Neural progenitor cell (in vitro differentiated cells): Measurements from ENCODE around the gene SMAP2. TPM values are rescaled to one million over a fixed set of nuclear protein-coding genes. Genes with fewer than 3 reads are reported as not detected.

Experiments used
- DNase-seq: peaks from one replicate; pipeline ENCODE4 v3.0.0-alpha.2; 2016; ENCODE audit warnings: low spot score
- H2AFZ ChIP-seq: fragments of 200-600 bp; sonication (generic); replicated peaks from 2 replicates; pipeline ENCODE4 v1.6.1; 2016; ENCODE audit warnings: antibody characterized with exemption
- H3F3A ChIP-seq: fragments of 200-600 bp; sonication (generic); 2 replicates; pipeline ENCODE4 v1.6.1; 2016; ENCODE audit warnings: antibody characterized with exemption, low read depth
- H3K27ac ChIP-seq: fragments of 200-600 bp; sonication (generic); 2 replicates; pipeline ENCODE4 v1.5.1; 2016; ENCODE audit warnings: mild to moderate bottlenecking
- H3K27me3 ChIP-seq: fragments of 200-600 bp; sonication (generic); 2 replicates; pipeline ENCODE4 v1.6.1; 2016; ENCODE audit warnings: mild to moderate bottlenecking, moderate library complexity
- H3K36me3 ChIP-seq: fragments of 200-600 bp; sonication (generic); 2 replicates; pipeline ENCODE4 v1.5.1; 2016
- H3K4me1 ChIP-seq: fragments of 200-600 bp; sonication (generic); 2 replicates; pipeline ENCODE4 v1.6.1; 2016; ENCODE audit warnings: mixed run types
- H3K4me2 ChIP-seq: fragments of 200-600 bp; sonication (generic); 2 replicates; pipeline ENCODE4 v1.6.1; 2016
- H3K4me3 ChIP-seq: fragments of 200-600 bp; sonication (generic); 2 replicates; pipeline ENCODE4 v1.5.1; 2016
- H3K79me2 ChIP-seq: fragments of 200-600 bp; sonication (generic); 2 replicates; pipeline ENCODE4 v1.6.1; 2016; ENCODE audit warnings: low read depth
- H3K9ac ChIP-seq: fragments of 200-600 bp; sonication (generic); 2 replicates; pipeline ENCODE4 v1.6.1; 2016
- H3K9me3 ChIP-seq: fragments of 200-600 bp; sonication (generic); 2 replicates; pipeline ENCODE4 v1.5.1; 2016; ENCODE audit warnings: low read depth
- H4K20me1 ChIP-seq: fragments of 200-600 bp; sonication (generic); 2 replicates; pipeline ENCODE4 v1.6.1; 2016; ENCODE audit warnings: low read depth
- H3K27ac Mint-ChIP-seq: 3 replicates; pipeline ENCODE4 v1.8.0; 2021; ENCODE audit warnings: mixed read lengths
- H3K27me3 Mint-ChIP-seq: 2 replicates; pipeline ENCODE4 v1.8.0; 2022; ENCODE audit warnings: low read depth, mild to moderate bottlenecking, inconsistent platforms, moderate library complexity, mixed read lengths; ENCODE audit not compliant: insufficient read depth
- H3K36me3 Mint-ChIP-seq: 3 replicates; pipeline ENCODE4 v1.8.0; 2021; ENCODE audit warnings: mixed read lengths
- H3K4me1 Mint-ChIP-seq: 3 replicates; pipeline ENCODE4 v1.8.0; 2021; ENCODE audit warnings: mixed read lengths
- H3K4me3 Mint-ChIP-seq: 3 replicates; pipeline ENCODE4 v1.8.0; 2021; ENCODE audit warnings: mild to moderate bottlenecking, moderate library complexity, mixed read lengths
- H3K9me3 Mint-ChIP-seq: 3 replicates; pipeline ENCODE4 v1.8.0; 2020; ENCODE audit warnings: mixed read lengths
- CTCF ChIP-seq: fragments of 200-600 bp; sonication (generic); IDR thresholded peaks from 2 replicates; pipeline ENCODE4 v1.5.1; 2017; ENCODE audit warnings: antibody characterized with exemption, mild to moderate bottlenecking
- EZH2 ChIP-seq: fragments of 200-600 bp; sonication (generic); IDR thresholded peaks from 2 replicates; pipeline ENCODE4 v1.6.1; 2017; ENCODE audit warnings: antibody characterized with exemption, mild to moderate bottlenecking, moderate library complexity
- EZH2phosphoT487 ChIP-seq: fragments of 200-600 bp; sonication (generic); IDR thresholded peaks from 2 replicates; pipeline ENCODE4 v1.6.1; 2017; ENCODE audit warnings: antibody characterized with exemption
- total RNA-seq: library from RNA; depleted of rRNA; stranded (reverse); fragments of >200 nt; gene quantifications from 2 replicates; pipeline ENCODE4 v1.2.3, GENCODE V29; 2015; ENCODE audit warnings: low replicate concordance

Gene SMAP2
- total RNA-seq, 1 donor from 2014 or later = 9.4 TPM

GRCh38 chr1:40449684-40450494 lies 76.4 kb downstream of the SMAP2 start, which contains the start of gene ZFP69B:
Gene ZFP69B (plus strand): TSS chr1:40450476. CDS start chr1:40450962, 486 bp downstream.
- Mint-ChIP-seq H3K36me3 (peaks cover 43% of the 10 kb centered on the region), H3K27me3 (peaks cover 5% of the 10 kb centered on the region), H3K4me3 (peak within 1 kb of the TSS; percentile 90), H3K27ac (peak within 1 kb of the TSS; percentile 93), H3K9me3 (peaks cover 48% of the 10 kb centered on the region), H3K4me1 (peaks cover 13% of the 10 kb centered on the region)
- peak within 1 kb of the TSS; percentile 92 for H3K4me2 ChIP-seq
- TF ChIP-seq EZH2 (no peak), CTCF (no peak), EZH2phosphoT487 (no peak)
- H2AFZ ChIP-seq = peak within 1 kb of the TSS; percentile 74
- H3K36me3 ChIP-seq = peaks cover 12% of the 10 kb centered on the region
- no peaks in the 10 kb centered on the region for H3K9me3 ChIP-seq
- H3K27ac ChIP-seq = peak within 1 kb of the TSS; percentile 93
- H3K4me1 ChIP-seq = peaks cover 7% of the 10 kb centered on the region
- peak within 1 kb of the TSS; percentile 54 for H3K9ac ChIP-seq
- no peaks in the 10 kb centered on the region for H3K27me3 ChIP-seq
- H4K20me1 ChIP-seq = no peaks in the 10 kb centered on the region
- DNase-seq = peak; percentile 97
- peaks cover 21% of the 10 kb centered on the region for H3F3A ChIP-seq
- H3K79me2 ChIP-seq = peaks cover 33% of the 10 kb centered on the region
- peak within 1 kb of the TSS; percentile 74 for H3K4me3 ChIP-seq

GRCh38 chr1:40450495-40451237 lies 77.1 kb downstream of the SMAP2 start:
- Mint-ChIP-seq H3K9me3 (peaks cover 56% of the 10 kb centered on the region), H3K27me3 (peaks cover 5% of the 10 kb centered on the region), H3K36me3 (peaks cover 51% of the 10 kb centered on the region), H3K4me3 (peak overlapping the region; percentile 90), H3K4me1 (peaks cover 13% of the 10 kb centered on the region), H3K27ac (peak overlapping the region; percentile 88)
- Histone ChIP-seq H3K4me3 (peak overlapping the region; percentile 74), H4K20me1 (no peaks in the 10 kb centered on the region), H3K9ac (peak overlapping the region; percentile 54), H2AFZ (peak overlapping the region; percentile 74), H3K27ac (peak overlapping the region; percentile 93), H3K36me3 (peaks cover 19% of the 10 kb centered on the region), H3K79me2 (peaks cover 33% of the 10 kb centered on the region), H3K4me1 (peaks cover 7% of the 10 kb centered on the region), H3F3A (peaks cover 21% of the 10 kb centered on the region), H3K4me2 (peak overlapping the region; percentile 92), H3K27me3 (no peaks in the 10 kb centered on the region), H3K9me3 (no peaks in the 10 kb centered on the region)
- TF ChIP-seq EZH2 (no peak), EZH2phosphoT487 (no peak), CTCF (no peak)
- peak; percentile 22 for DNase-seq

GRCh38 chr1:40451238-40451585 lies 77.7 kb downstream of the SMAP2 start:
- no peak for DNase-seq
- Mint-ChIP-seq H3K4me3 (peak overlapping the region; percentile 90), H3K27me3 (peaks cover 5% of the 10 kb centered on the region), H3K9me3 (peaks cover 61% of the 10 kb centered on the region), H3K4me1 (peaks cover 13% of the 10 kb centered on the region), H3K27ac (no peak overlapping the region), H3K36me3 (peaks cover 55% of the 10 kb centered on the region)
- Histone ChIP-seq H3K36me3 (peaks cover 21% of the 10 kb centered on the region), H3K27me3 (no peaks in the 10 kb centered on the region), H3K79me2 (peaks cover 33% of the 10 kb centered on the region), H3K9ac (no peak overlapping the region), H3F3A (peaks cover 21% of the 10 kb centered on the region), H3K4me3 (peak overlapping the region; percentile 74), H4K20me1 (no peaks in the 10 kb centered on the region), H3K4me1 (peaks cover 7% of the 10 kb centered on the region), H3K9me3 (peaks cover under 1% of the 10 kb centered on the region), H3K27ac (no peak overlapping the region), H3K4me2 (peak overlapping the region; percentile 92), H2AFZ (no peak overlapping the region)
- no peak for TF ChIP-seq EZH2phosphoT487
- TF ChIP-seq CTCF = no peak
- TF ChIP-seq EZH2 = no peak
